Activated naive CD8-positive, alpha-beta T cell (primary cell): ENCODE measurements around the gene IFNG.
"Not testable (repeated sequence)": the region's sequence is repeated elsewhere in the genome, so short reads cannot be mapped to it uniquely, and the experiment has no call there.

Source experiments
- H3K27ac Mint-ChIP-seq: one replicate; pipeline ENCODE4 v1.8.0; 2021; ENCODE audit warnings: mixed read lengths
- H3K27me3 Mint-ChIP-seq: one replicate; pipeline ENCODE4 v1.8.0; 2021; ENCODE audit warnings: mixed read lengths
- H3K36me3 Mint-ChIP-seq: one replicate; pipeline ENCODE4 v1.8.0; 2021; ENCODE audit warnings: mixed read lengths
- H3K4me1 Mint-ChIP-seq: one replicate; pipeline ENCODE4 v1.8.0; 2021; ENCODE audit warnings: low read depth, mixed read lengths
- H3K4me3 Mint-ChIP-seq: one replicate; pipeline ENCODE4 v1.8.0; 2021; ENCODE audit warnings: mild to moderate bottlenecking, mixed read lengths
- H3K9me3 Mint-ChIP-seq: one replicate; pipeline ENCODE4 v1.8.0; 2021; ENCODE audit warnings: low read depth, mixed read lengths

The IFNG gene

DNA sequence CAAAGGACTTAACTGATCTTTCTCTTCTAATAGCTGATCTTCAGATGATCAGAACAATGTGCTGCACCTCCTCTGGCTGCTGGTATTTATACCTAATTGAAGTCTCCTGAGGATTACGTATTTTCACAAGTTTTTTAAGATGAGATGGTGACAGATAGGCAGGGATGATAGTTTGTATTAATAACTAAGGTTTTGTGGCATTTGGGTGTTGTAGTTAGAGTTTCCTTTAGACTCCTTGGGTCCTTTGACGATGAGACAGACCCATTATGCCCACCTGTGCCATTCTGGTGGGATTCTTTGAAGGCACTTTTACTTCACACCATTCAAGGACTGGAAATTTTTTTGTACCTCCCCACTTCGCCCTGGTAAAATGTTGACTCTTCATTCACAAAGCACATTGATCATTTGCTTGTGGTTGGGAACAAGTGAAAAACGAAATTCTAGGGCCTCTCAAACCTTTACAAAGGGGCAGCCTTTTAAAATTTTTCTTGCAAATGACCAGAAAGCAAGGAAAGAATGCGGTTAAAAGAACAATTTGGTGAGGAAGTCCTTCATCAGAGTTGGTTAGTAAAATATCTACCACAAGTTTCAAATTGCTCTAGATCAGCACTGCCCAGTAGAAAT is at the start of gene IFNG:
Gene IFNG, minus strand, starts transcription at position 60 of the 624 bp plus-strand sequence. CDS start 125 bp downstream, outside the sequence.
- H3K9me3 Mint-ChIP-seq: no peaks in the 10 kb centered on the region
- H3K27me3 Mint-ChIP-seq: no peaks in the 10 kb centered on the region
- peak within 1 kb of the TSS; percentile 73 for H3K4me3 Mint-ChIP-seq
- peaks cover 3% of the 10 kb centered on the region for H3K36me3 Mint-ChIP-seq
- peaks cover 37% of the 10 kb centered on the region for H3K4me1 Mint-ChIP-seq
- no peak within 1 kb of the TSS for H3K27ac Mint-ChIP-seq

DNA sequence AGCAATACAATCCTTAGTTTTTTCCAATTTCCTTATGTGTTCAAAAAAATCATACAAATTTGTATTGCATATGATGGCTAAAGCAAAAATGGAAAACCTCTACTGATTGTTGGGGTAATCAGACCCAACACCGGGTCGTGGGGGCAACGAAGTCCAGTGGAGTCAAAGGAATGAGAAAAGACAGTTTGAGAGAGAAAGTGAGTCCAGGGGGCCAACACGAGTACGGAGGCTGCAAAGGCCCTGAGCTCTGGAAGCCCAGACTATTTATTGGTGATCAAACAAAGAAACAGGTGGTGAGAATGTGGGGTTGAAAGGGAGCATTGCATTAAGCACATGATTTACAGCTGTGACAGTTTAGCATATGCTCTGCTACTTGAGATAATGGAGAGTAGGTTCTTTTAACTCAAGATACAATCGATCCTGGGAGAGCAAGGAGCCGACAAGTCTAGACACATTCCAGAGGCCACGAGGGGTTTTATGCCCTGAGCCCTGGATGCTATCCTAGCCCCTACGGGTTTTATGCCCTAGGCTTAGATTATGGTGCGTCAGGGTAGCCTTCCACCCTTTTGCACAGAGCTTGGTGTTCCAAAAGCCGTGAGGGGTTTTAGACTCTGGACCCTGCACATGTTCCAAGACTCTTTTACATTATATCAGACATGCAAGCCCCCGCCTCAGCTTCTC is 49.6 kb upstream of the IFNG start:
- not testable (repeated sequence) for H3K9me3 Mint-ChIP-seq, H3K36me3 Mint-ChIP-seq, H3K4me3 Mint-ChIP-seq, H3K27me3 Mint-ChIP-seq, H3K27ac Mint-ChIP-seq
- H3K4me1 Mint-ChIP-seq: peaks cover 14% of the 10 kb centered on the region

GRCh38 chr12:68207276-68207675 is 47.7 kb upstream of the IFNG start:
- Mint-ChIP-seq H3K27me3 (no peaks in the 10 kb centered on the region), H3K27ac (no peak overlapping the region), H3K4me3 (no peak overlapping the region), H3K9me3 (peaks cover 5% of the 10 kb centered on the region), H3K4me1 (peaks cover 27% of the 10 kb centered on the region), H3K36me3 (no peaks in the 10 kb centered on the region)

DNA sequence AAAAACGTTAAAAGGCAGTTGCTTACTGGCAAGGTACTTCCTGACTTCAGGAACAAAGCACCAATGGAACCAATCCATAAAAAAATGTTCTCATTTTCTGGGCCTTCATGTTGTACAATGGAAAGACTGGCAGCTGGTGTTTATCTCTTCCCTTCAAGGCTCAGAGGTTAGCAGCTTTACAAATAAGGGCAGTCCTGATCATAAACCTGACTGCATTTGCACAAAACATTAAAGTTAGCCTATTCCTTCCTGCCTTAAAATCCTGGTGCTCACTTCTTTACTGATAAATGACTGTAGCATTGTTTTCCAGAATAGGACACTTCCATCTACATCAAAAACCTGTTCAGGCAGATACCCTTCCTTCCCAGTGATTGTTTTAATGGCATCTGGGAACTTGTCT is 46.9 kb upstream of the IFNG start:
- Mint-ChIP-seq H3K9me3 (no peaks in the 10 kb centered on the region), H3K27ac (no peak overlapping the region), H3K4me3 (no peak overlapping the region), H3K27me3 (no peaks in the 10 kb centered on the region), H3K4me1 (peaks cover 21% of the 10 kb centered on the region), H3K36me3 (no peaks in the 10 kb centered on the region)

- Mint-ChIP-seq H3K4me3 (no peak overlapping the region), H3K27ac (no peak overlapping the region), H3K36me3 (no peaks in the 10 kb centered on the region), H3K9me3 (no peaks in the 10 kb centered on the region), H3K4me1 (peaks cover 39% of the 10 kb centered on the region), H3K27me3 (no peaks in the 10 kb centered on the region)
Measured at GRCh38 chr12:68203460-68203875, 43.9 kb upstream of the IFNG start.

GRCh38 chr12:68200854-68201253 is 41.3 kb upstream of the IFNG start:
- Mint-ChIP-seq H3K36me3 (no peaks in the 10 kb centered on the region), H3K27me3 (peaks cover 1% of the 10 kb centered on the region), H3K4me1 (peaks cover 41% of the 10 kb centered on the region), H3K4me3 (no peak overlapping the region), H3K9me3 (no peaks in the 10 kb centered on the region), H3K27ac (peak overlapping the region; percentile 10)

DNA sequence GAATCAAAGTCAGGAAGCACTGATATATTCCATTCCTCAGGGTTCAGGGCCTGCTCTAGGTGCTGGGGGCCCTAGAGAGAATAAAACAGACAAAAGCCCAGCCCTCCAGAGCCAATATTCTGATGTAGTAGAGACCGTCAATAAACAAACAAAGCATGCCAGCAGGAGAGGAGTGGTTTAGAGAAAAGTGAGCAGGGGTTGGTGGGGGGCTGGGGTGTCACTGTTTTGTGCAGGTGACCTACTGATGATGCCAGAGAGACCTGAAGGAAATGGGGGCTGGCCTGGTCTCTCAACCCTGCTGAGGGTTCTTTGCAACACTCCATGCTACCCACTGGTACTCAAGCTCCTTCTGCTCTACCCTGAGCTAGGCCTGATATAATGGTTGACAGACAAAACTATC is 39.6 kb upstream of the IFNG start:
- Mint-ChIP-seq H3K4me3 (no peak overlapping the region), H3K9me3 (no peaks in the 10 kb centered on the region), H3K27me3 (peaks cover 1% of the 10 kb centered on the region), H3K36me3 (no peaks in the 10 kb centered on the region), H3K4me1 (peaks cover 41% of the 10 kb centered on the region), H3K27ac (peak overlapping the region; percentile 62)

DNA sequence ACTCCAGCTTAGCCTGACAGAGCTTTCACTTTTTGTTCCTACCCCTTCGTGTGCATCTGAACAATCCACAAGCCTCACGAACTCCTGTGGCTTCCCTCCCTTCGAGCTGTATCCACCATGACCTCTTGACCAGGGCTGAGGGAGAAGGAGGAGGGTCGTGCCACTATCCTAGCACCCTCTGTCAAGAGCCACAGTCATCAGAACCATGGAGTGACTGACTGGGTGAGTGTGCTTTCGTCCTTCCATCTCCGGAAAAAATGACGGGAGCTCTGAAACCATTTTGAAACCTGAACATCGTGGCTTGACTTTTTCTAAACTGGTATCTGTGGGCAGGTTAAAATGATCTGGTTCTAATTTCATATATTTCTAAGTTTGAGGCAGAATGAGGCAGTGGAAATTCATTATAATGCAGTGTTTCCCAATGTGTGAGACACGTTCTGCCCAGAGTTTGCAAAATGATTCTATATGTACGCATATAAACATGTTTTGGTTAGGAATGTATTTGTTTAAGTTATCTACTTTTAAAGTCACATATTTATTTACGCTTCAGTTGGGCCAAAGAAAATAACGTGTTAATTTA is 39.1 kb upstream of the IFNG start:
- H3K4me1 Mint-ChIP-seq: peaks cover 38% of the 10 kb centered on the region
- H3K36me3 Mint-ChIP-seq: no peaks in the 10 kb centered on the region
- peaks cover 1% of the 10 kb centered on the region for H3K27me3 Mint-ChIP-seq
- H3K4me3 Mint-ChIP-seq: no peak overlapping the region
- peak overlapping the region; percentile 62 for H3K27ac Mint-ChIP-seq
- no peaks in the 10 kb centered on the region for H3K9me3 Mint-ChIP-seq

DNA sequence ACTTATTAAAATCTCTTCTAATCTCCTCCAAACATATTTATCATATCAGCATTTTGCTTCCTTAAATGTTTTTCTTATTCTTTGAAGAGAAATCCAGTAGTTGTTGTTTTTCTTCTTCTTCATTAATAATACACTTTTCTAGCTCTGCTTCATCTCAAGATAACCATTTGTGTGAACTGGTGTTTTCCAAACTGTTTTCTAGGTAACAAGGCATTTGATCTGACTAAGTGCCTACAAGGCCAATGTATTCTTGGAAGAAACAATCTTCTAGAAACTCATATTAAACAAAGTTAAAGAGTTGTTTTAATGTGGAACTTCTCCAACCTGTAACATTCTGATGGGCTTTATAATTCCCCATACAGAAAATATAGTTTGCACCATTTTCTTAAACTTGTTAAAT is 30.8 kb upstream of the IFNG start:
- H3K4me1 Mint-ChIP-seq: peaks cover 29% of the 10 kb centered on the region
- H3K27ac Mint-ChIP-seq: peak overlapping the region; percentile 81

DNA sequence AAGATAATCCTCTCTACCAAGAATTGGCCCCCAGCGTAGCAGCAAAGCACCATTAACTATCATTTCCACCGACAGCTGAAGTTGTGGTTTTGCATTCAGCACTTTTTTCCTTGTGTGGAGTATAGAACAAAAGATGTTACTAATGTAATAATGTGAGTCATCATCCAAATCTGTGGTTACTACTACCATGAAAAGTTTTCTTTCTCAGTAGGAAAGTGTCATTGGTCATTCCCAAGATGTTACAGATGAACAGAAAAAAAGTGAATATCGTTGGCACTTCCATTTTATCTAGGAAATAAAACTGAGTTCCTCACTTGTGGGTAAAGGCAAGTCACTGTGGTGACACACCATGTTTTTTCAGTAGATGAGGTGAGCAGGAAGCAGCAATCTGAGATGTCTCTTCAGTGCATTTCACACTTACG is 30.3 kb upstream of the IFNG start:
- no peaks in the 10 kb centered on the region for H3K27me3 Mint-ChIP-seq
- H3K27ac Mint-ChIP-seq: peak overlapping the region; percentile 82
- H3K4me1 Mint-ChIP-seq: peaks cover 29% of the 10 kb centered on the region
- H3K36me3 Mint-ChIP-seq: no peaks in the 10 kb centered on the region
- no peaks in the 10 kb centered on the region for H3K9me3 Mint-ChIP-seq
- H3K4me3 Mint-ChIP-seq: peak overlapping the region; percentile 24

More for the DNA sequence above, 30.8 kb upstream of the IFNG start:
- Mint-ChIP-seq H3K9me3 (no peaks in the 10 kb centered on the region), H3K36me3 (no peaks in the 10 kb centered on the region), H3K4me3 (peak overlapping the region; percentile 27), H3K27me3 (no peaks in the 10 kb centered on the region)

- no peak overlapping the region for H3K4me3 Mint-ChIP-seq
- H3K27me3 Mint-ChIP-seq: no peaks in the 10 kb centered on the region
- H3K27ac Mint-ChIP-seq: no peak overlapping the region
- H3K4me1 Mint-ChIP-seq: peaks cover 33% of the 10 kb centered on the region
- H3K36me3 Mint-ChIP-seq: peaks cover 2% of the 10 kb centered on the region
- H3K9me3 Mint-ChIP-seq: no peaks in the 10 kb centered on the region
Measured at GRCh38 chr12:68185598-68185997, 26.1 kb upstream of the IFNG start.

DNA sequence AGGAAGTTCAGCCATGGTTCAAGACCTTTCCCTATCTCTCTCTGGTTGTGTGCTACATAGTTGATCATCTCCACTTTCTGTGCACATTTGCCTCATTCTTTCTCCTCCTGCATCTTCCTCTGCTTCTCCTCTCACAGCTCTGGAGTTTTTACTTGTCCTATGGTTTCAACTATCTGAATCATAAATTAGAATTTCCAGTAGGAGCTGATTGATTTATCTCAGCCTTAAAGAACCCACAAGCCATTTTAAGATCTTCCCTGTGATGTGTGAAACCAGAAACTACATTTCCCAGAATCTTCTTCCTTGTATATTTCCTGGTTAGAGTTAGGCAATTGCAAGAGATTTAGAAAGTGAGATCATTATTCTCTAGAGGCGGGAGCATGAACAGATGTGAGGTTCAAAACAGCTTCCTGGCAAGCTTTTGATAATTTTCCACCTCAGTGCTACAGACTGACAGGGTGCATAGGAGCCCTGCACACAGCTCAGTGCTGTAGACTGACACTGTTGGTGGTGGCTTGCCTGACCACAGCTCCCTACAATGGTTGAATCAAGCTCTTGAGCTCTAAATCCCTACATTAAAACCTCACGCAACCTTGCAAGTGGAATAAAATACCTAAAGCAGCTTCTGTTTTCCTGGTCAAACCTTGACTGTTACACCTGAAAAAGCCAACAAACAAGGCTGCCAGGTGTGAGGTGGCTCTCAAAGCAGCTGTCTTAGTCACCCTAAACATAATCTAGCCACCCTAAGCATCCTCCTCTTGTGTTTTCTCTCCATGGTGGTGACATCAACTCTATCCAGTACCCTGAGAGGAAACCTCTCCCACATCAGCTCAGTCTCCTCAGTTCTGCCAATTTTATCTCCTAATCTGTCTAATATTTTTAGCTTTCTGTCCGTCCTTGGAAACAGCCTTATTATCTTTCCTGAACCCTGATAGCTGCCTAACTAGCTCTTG is 21.5 kb upstream of the IFNG start:
- Mint-ChIP-seq H3K36me3 (peaks cover 2% of the 10 kb centered on the region), H3K4me3 (peak overlapping the region; percentile 54), H3K27me3 (no peaks in the 10 kb centered on the region), H3K4me1 (peaks cover 53% of the 10 kb centered on the region), H3K27ac (peak overlapping the region; percentile 86), H3K9me3 (no peaks in the 10 kb centered on the region)

GRCh38 chr12:68178774-68179439 is 19.4 kb upstream of the IFNG start:
- no peak overlapping the region for H3K4me3 Mint-ChIP-seq
- H3K4me1 Mint-ChIP-seq: peaks cover 75% of the 10 kb centered on the region
- no peaks in the 10 kb centered on the region for H3K27me3 Mint-ChIP-seq
- H3K9me3 Mint-ChIP-seq: no peaks in the 10 kb centered on the region
- peak overlapping the region; percentile 92 for H3K27ac Mint-ChIP-seq
- peaks cover 2% of the 10 kb centered on the region for H3K36me3 Mint-ChIP-seq

DNA sequence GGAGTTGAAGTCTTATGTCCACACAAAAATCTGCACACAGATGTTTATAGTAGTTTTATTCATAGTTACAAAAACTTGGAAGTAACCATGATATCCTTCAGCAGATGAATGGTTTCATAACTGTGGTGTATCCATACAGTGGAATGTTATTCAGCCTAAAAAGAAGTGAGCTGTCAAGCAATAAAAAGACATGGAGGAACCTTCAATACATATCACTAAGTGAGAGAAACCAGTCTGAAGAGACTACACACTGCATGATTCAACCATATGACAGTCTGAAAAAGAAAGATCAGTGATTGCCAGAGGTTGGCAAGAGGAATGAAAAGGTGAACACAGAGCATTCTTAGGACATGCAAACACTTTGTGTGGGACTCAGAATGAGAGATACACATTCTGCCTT is 18.6 kb upstream of the IFNG start:
- no peaks in the 10 kb centered on the region for H3K27me3 Mint-ChIP-seq
- peaks cover 80% of the 10 kb centered on the region for H3K4me1 Mint-ChIP-seq
- H3K27ac Mint-ChIP-seq: peak overlapping the region; percentile 67
- H3K9me3 Mint-ChIP-seq: no peaks in the 10 kb centered on the region
- no peak overlapping the region for H3K4me3 Mint-ChIP-seq
- peaks cover 2% of the 10 kb centered on the region for H3K36me3 Mint-ChIP-seq
